GM12878 (cell line): ENCODE results near the gene SATB2. TPM values are rescaled to one million over a fixed set of nuclear protein-coding genes. Genes with fewer than 3 reads are reported as not detected.

Experiments used
- ATAC-seq: fragments of 200-7000 bp; cut with Tn5 transposase; 3 replicates; pipeline ENCODE4 v1.9.1; 2020; ENCODE audit warnings: mild to moderate bottlenecking, moderate library complexity
- BruUV-seq: library from RNA; stranded (reverse); fragments of 400-500 nt; replicated peaks from 2 replicates; lab custom pipeline; 2021; lab: Mats Ljungman, UMichigan
- CTCF ChIA-PET: fragments of 300-600 bp; sonication (Branson Sonifier 250); formaldehyde crosslinking; extraction: SDS; loops from one replicate; lab custom pipeline; 2021; ENCODE audit warnings: inconsistent platforms; lab: Yijun Ruan, JAX
- POLR2A ChIA-PET: fragments of 350-600 bp; formaldehyde crosslinking; extraction: SDS; loops from one replicate; lab custom pipeline; 2021; ENCODE audit warnings: inconsistent platforms; lab: Charles Lee
- RAD21 ChIA-PET: fragments of 300-600 bp; sonication (Branson Sonifier 250); formaldehyde crosslinking; loops from one replicate; lab custom pipeline; 2023; ENCODE audit warnings: antibody characterized with exemption; ENCODE audit not compliant: unreplicated experiment; lab: Charles Lee
- SMC1A ChIA-PET: fragments of 300-600 bp; sonication (Branson Sonifier 250); formaldehyde crosslinking; loops from one replicate; lab custom pipeline; 2023; ENCODE audit not compliant: unreplicated experiment, uncharacterized antibody; lab: Charles Lee
- DNase-seq: peaks from one replicate; pipeline ENCODE4 v3.0.0-alpha.2; 2011; ENCODE audit warnings: low read depth, low spot score
- FAIRE-seq: peaks from 3 replicates; lab custom pipeline; 2011; peaks lifted over from hg19 to GRCh38; lab: Jason Lieb, UNC
- H2AFZ ChIP-seq: 2 replicates; pipeline ENCODE4 v1.6.0; 2011; ENCODE audit warnings: low read depth, low read length, control low read depth; ENCODE audit not compliant: control insufficient read depth
- H3K27ac ChIP-seq: 2 replicates; pipeline ENCODE4 v1.5.1; 2011; ENCODE audit warnings: control low read depth; ENCODE audit not compliant: control insufficient read depth, insufficient read depth
- H3K27me3 ChIP-seq, 2 experiments: replicated peaks in 1 of 2; 2 replicates each; pipeline versions ENCODE4 v1.6.0 to v1.6.1; 2011; ENCODE audit warnings: low read length in 1 of 2; ENCODE audit not compliant: control insufficient read depth in 2 of 2, insufficient read depth in 2 of 2
- H3K36me3 ChIP-seq, 2 experiments: 2 replicates each; pipeline ENCODE4 v1.5.1; 2011; ENCODE audit warnings: low read length in 1 of 2; ENCODE audit not compliant: control insufficient read depth in 2 of 2, insufficient read depth in 2 of 2
- H3K4me1 ChIP-seq: 2 replicates; pipeline ENCODE4 v1.6.1; 2011; ENCODE audit warnings: mild to moderate bottlenecking, low read length, moderate library complexity, mixed read lengths; ENCODE audit not compliant: control insufficient read depth, insufficient read depth
- H3K4me2 ChIP-seq: 2 replicates; pipeline ENCODE4 v1.6.0; 2011; ENCODE audit warnings: control low read depth; ENCODE audit not compliant: control insufficient read depth, insufficient read depth
- H3K4me3 ChIP-seq: fragments of 200-600 bp; sonication (generic); 2 replicates; pipeline ENCODE4 v1.5.1; 2016
- H3K79me2 ChIP-seq: 2 replicates; pipeline ENCODE4 v1.6.0; 2011; ENCODE audit warnings: low read length; ENCODE audit not compliant: control insufficient read depth, insufficient read depth
- H3K9ac ChIP-seq: 2 replicates; pipeline ENCODE4 v1.8.0; 2011; ENCODE audit warnings: low read length, control low read depth, mixed read lengths; ENCODE audit not compliant: control insufficient read depth, insufficient read depth
- H3K9me3 ChIP-seq: replicated peaks from 3 replicates; pipeline ENCODE4 v1.5.1; 2011; ENCODE audit warnings: mild to moderate bottlenecking, low read length; ENCODE audit not compliant: control insufficient read depth, insufficient read depth
- H4K20me1 ChIP-seq: 2 replicates; pipeline ENCODE4 v1.6.0; 2011; ENCODE audit not compliant: control insufficient read depth, insufficient read depth
- HCFC1 ChIP-seq: fragments of 150-350 bp; IDR thresholded peaks from 2 replicates; pipeline ENCODE4 v1.6.1; 2014; ENCODE audit warnings: low read length
- IRF4 ChIP-seq: IDR thresholded peaks from 2 replicates; pipeline ENCODE4 v1.6.1; 2011; ENCODE audit warnings: low read depth, low read length
- KAT2A ChIP-seq: conservative IDR thresholded peaks from 2 replicates; pipeline ENCODE4 v1.6.1; 2011; ENCODE audit warnings: low read depth, low read length; ENCODE audit not compliant: control insufficient read depth
- NBN ChIP-seq: fragments of 450-650 bp; IDR thresholded peaks from 2 replicates; pipeline ENCODE4 v1.6.1; 2016
- NFXL1 ChIP-seq: fragments of 450-650 bp; IDR thresholded peaks from 2 replicates; pipeline ENCODE4 v1.6.1; 2017; ENCODE audit warnings: antibody characterized with exemption, mild to moderate bottlenecking, borderline replicate concordance
- SMARCA5 ChIP-seq: fragments of 450-650 bp; IDR thresholded peaks from 2 replicates; pipeline ENCODE4 v1.6.1; 2017; ENCODE audit warnings: mild to moderate bottlenecking
- SMC3 ChIP-seq: IDR thresholded peaks from 2 replicates; pipeline ENCODE4 v1.6.1; 2011; ENCODE audit warnings: low read length, improper control_type of control experiment, borderline replicate concordance
- SUZ12 ChIP-seq: fragments of 200-600 bp; sonication (generic); IDR thresholded peaks from one replicate; pipeline ENCODE4 v1.6.1; 2018; ENCODE audit warnings: antibody characterized with exemption, mild to moderate bottlenecking; ENCODE audit not compliant: unreplicated experiment
- TAF1 ChIP-seq: IDR thresholded peaks from 2 replicates; pipeline ENCODE4 v1.6.1; 2011; ENCODE audit warnings: mild to moderate bottlenecking, low read depth, low read length, borderline replicate concordance
- ZZZ3 ChIP-seq: IDR thresholded peaks from 2 replicates; pipeline ENCODE4 v1.6.1; 2011; ENCODE audit warnings: low read depth; ENCODE audit not compliant: control insufficient read depth, insufficient read length
- WGBS: methylation state at CpG from one replicate; pipeline ENCODE4 v1.1.6; 2016; ENCODE audit warnings: low lambda C conversion rate; ENCODE audit not compliant: insufficient replicate concordance, insufficient coverage; ENCODE audit errors: missing lambda C conversion rate; 5-methylcytosine and 5-hydroxymethylcytosine counted together
- in situ Hi-C: fragments of 300-500 bp; cut with MboI; formaldehyde crosslinking; loops from 9 replicates; pipeline ENCODE4 v1.14.3; 2018; ENCODE audit warnings: mixed read lengths
- intact Hi-C: fragments of 100-400 bp; cut with micrococcal nuclease; formaldehyde crosslinking; loops from one replicate; pipeline ENCODE4 v1.14.2; 2022; ENCODE audit not compliant: unreplicated experiment
- polyA plus RNA-seq, 11 experiments: library from polyadenylated mRNA; depleted of rRNA in 4 of 11; unstranded in 6 of 11; stranded (reverse) in 5 of 11; fragments of >200 nt; fragmentation: Nextera tagmentation in 4 of 11; fragmentation: Illumina TruSeq in 1 of 11; extraction: Ambion mirVana in 4 of 11; extraction: Trizol in 1 of 11; gene quantifications; 1 replicate in 1 of 11; 2 replicates in 10 of 11; pipeline versions ENCODE4 v1.2.1 to v1.2.3, GENCODE V29; 2011 to 2016; ENCODE audit warnings: inconsistent platforms in 2 of 11, missing spikeins in 2 of 11, low read depth in 1 of 11
- total RNA-seq, 4 experiments: library from RNA; depleted of rRNA in 3 of 4; stranded (reverse); fragments of >200 nt in 3 of 4; fragmentation: Illumina TruSeq in 1 of 4; extraction: Trizol in 1 of 4; gene quantifications; 2 replicates each; pipeline versions ENCODE4 v1.2.1 to v1.2.3, GENCODE V29; 2013 to 2021
- TF ChIP-seq, protein P1 (sequence below): IDR thresholded peaks from 2 replicates; pipeline ENCODE4 v1.6.1; 2012; ENCODE audit warnings: low read depth, low read length, improper control_type of control experiment
- TF ChIP-seq, protein P2 (sequence below): IDR thresholded peaks from 2 replicates; pipeline ENCODE4 v1.6.1; 2012; ENCODE audit warnings: mild to moderate bottlenecking, low read depth, low read length
- TF ChIP-seq, protein P3 (sequence below): fragments of 450-650 bp; IDR thresholded peaks from 2 replicates; pipeline ENCODE4 v1.6.1; 2016; ENCODE audit warnings: mild to moderate bottlenecking

SATB2 gene
- total and polyA plus RNA-seq, 10 of the 15 experiments (the other 5 are each of a cell fraction or from before 2014, with no cell fraction given): 0.03 to 0.56 (median 0.08) TPM; not detected in 3

DNA sequence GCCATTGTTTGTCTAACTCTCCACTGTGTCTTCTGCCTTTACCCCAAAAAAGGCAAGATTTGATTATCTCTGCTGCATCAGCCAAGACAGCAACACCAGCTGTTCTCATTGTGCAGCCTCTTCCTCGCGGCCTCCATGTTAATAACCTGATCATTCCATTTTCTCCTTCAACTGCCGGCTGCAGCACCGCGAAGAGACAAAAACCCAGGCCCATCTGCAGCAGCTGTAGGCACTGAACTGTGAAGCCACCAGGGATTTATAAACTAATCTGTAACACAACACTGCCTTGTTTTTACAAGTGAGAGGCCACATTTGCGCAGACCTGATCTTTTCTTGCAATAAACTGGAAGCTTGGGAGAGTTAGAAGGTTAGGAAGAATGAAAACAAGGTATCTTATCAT is 147.8 kb downstream of the SATB2 start:
- POLR2A ChIA-PET: no interaction called here
- in situ Hi-C loops: no loop called here
- Histone ChIP-seq H3K27ac (no peak overlapping the region), H4K20me1 (no peaks in the 10 kb centered on the region), H3K27me3 (no peaks in the 10 kb centered on the region), H3K79me2 (no peaks in the 10 kb centered on the region), H3K36me3 (no peaks in the 10 kb centered on the region), H3K9ac (no peak overlapping the region), H3K4me2 (no peak overlapping the region), H3K4me1 (no peaks in the 10 kb centered on the region), H3K4me3 (no peak overlapping the region), H3K9me3 (no peaks in the 10 kb centered on the region), H2AFZ (no peak overlapping the region)
- WGBS: 39% methylated on average over 6 of the region's 6 CpGs
- no peak for DNase-seq
- no peak for TF ChIP-seq KAT2A
- FAIRE-seq: no peak
- RAD21 ChIA-PET: interaction anchor here (0.6 kb wide), 1 partner anchor 653 kb away, joined by 3 read pairs; no protein-coding TSS in a partner anchor
- no peak for ATAC-seq
- intact Hi-C loops: no loop called here
- BruUV-seq: no TSS peak
- CTCF ChIA-PET: no interaction called here
- SMC1A ChIA-PET: interaction anchor here (1.2 kb wide), 1 partner anchor 407 kb away, joined by 3 read pairs; no protein-coding TSS in a partner anchor

DNA sequence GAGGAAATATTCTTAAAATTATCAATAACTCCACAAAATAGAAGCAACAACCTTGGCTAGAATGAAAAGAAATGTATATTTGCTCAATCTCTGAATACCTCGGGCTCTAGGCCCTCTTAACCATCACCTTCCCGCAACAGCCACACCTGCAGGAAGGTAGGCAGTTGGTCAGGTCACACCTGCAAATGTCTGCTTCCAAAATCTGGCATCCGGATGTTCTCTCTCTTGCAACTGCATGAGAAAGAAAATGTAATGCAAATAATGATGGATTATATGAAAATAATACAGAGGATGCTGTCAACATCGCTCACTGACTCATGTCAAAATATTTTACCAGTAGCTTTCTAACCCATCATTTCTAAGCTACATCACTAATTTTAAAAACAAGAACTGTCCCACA is 148.3 kb downstream of the SATB2 start:
- in situ Hi-C loops (no loop called here), intact Hi-C loops (no loop called here)
- 37% methylated on average over 4 of the region's 4 CpGs for WGBS
- H3K27ac ChIP-seq: no peak overlapping the region
- CTCF ChIA-PET: no interaction called here
- H3K27me3 ChIP-seq: no peaks in the 10 kb centered on the region
- FAIRE-seq: no peak
- no peak overlapping the region for H3K4me2 ChIP-seq
- BruUV-seq: no TSS peak
- H3K79me2 ChIP-seq: no peaks in the 10 kb centered on the region
- no peaks in the 10 kb centered on the region for H3K4me1 ChIP-seq
- H2AFZ ChIP-seq: no peak overlapping the region
- no peaks in the 10 kb centered on the region for H4K20me1 ChIP-seq
- POLR2A ChIA-PET: no interaction called here
- SMC1A ChIA-PET: interaction anchor here (0.5 kb wide), 1 partner anchor 965 kb away, joined by 3 read pairs; no protein-coding TSS in a partner anchor
- H3K4me3 ChIP-seq: no peak overlapping the region
- H3K9ac ChIP-seq: no peak overlapping the region
- no peaks in the 10 kb centered on the region for H3K9me3 ChIP-seq
- ATAC-seq: no peak
- RAD21 ChIA-PET: interaction anchor here (0.5 kb wide), 1 partner anchor 57 kb away, joined by 3 read pairs; no protein-coding TSS in a partner anchor
- no peaks in the 10 kb centered on the region for H3K36me3 ChIP-seq
- DNase-seq: no peak
- TF ChIP-seq NBN: no peak
- TF ChIP-seq, protein P1, sequence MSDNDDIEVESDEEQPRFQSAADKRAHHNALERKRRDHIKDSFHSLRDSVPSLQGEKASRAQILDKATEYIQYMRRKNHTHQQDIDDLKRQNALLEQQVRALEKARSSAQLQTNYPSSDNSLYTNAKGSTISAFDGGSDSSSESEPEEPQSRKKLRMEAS: no peak
- no peak for TF ChIP-seq SUZ12
- no peak for TF ChIP-seq SMC3
- TF ChIP-seq, protein P2, sequence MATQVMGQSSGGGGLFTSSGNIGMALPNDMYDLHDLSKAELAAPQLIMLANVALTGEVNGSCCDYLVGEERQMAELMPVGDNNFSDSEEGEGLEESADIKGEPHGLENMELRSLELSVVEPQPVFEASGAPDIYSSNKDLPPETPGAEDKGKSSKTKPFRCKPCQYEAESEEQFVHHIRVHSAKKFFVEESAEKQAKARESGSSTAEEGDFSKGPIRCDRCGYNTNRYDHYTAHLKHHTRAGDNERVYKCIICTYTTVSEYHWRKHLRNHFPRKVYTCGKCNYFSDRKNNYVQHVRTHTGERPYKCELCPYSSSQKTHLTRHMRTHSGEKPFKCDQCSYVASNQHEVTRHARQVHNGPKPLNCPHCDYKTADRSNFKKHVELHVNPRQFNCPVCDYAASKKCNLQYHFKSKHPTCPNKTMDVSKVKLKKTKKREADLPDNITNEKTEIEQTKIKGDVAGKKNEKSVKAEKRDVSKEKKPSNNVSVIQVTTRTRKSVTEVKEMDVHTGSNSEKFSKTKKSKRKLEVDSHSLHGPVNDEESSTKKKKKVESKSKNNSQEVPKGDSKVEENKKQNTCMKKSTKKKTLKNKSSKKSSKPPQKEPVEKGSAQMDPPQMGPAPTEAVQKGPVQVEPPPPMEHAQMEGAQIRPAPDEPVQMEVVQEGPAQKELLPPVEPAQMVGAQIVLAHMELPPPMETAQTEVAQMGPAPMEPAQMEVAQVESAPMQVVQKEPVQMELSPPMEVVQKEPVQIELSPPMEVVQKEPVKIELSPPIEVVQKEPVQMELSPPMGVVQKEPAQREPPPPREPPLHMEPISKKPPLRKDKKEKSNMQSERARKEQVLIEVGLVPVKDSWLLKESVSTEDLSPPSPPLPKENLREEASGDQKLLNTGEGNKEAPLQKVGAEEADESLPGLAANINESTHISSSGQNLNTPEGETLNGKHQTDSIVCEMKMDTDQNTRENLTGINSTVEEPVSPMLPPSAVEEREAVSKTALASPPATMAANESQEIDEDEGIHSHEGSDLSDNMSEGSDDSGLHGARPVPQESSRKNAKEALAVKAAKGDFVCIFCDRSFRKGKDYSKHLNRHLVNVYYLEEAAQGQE: no peak
- no peak for TF ChIP-seq NFXL1
- TF ChIP-seq IRF4: no peak
- no peak for TF ChIP-seq ZZZ3
- TF ChIP-seq, protein P3, sequence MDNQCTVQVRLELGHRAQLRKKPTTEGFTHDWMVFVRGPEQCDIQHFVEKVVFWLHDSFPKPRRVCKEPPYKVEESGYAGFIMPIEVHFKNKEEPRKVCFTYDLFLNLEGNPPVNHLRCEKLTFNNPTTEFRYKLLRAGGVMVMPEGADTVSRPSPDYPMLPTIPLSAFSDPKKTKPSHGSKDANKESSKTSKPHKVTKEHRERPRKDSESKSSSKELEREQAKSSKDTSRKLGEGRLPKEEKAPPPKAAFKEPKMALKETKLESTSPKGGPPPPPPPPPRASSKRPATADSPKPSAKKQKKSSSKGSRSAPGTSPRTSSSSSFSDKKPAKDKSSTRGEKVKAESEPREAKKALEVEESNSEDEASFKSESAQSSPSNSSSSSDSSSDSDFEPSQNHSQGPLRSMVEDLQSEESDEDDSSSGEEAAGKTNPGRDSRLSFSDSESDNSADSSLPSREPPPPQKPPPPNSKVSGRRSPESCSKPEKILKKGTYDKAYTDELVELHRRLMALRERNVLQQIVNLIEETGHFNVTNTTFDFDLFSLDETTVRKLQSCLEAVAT: no peak
- TF ChIP-seq HCFC1: no peak
- no peak for TF ChIP-seq KAT2A
- TF ChIP-seq SMARCA5: no peak
- TF ChIP-seq TAF1: no peak
